Endothelial cell of umbilical vein (primary cell): ENCODE results near the gene AGBL4. TPM values are rescaled to one million over a fixed set of nuclear protein-coding genes. Genes with fewer than 3 reads are reported as not detected.

ENCODE experiments used
- BruUV-seq: library from RNA; stranded (reverse); fragments of 400-500 nt; replicated peaks from 2 replicates; lab custom pipeline; 2021; lab: Mats Ljungman, UMichigan
- CTCF ChIA-PET: fragments of 300-600, 350-600 bp; sonication (Branson Sonifier 250); formaldehyde crosslinking; loops from one replicate; lab custom pipeline; 2021; ENCODE audit warnings: antibody characterized with exemption, inconsistent platforms; lab: Charles Lee
- POLR2A ChIA-PET: fragments of 300-600, 350-600 bp; sonication (Branson Sonifier 250); formaldehyde crosslinking; loops from one replicate; lab custom pipeline; 2021; ENCODE audit warnings: antibody characterized with exemption, inconsistent platforms; lab: Charles Lee
- DNase-seq: peaks from one replicate; pipeline ENCODE4 v3.0.0-alpha.2; 2011; ENCODE audit warnings: low read depth, low spot score
- FAIRE-seq: peaks from 2 replicates; lab custom pipeline; 2011; peaks lifted over from hg19 to GRCh38; lab: Jason Lieb, UNC
- H2AFZ ChIP-seq: 2 replicates; pipeline ENCODE4 v1.6.0; 2012; ENCODE audit warnings: low read depth, low read length, control low read depth, inconsistent platforms
- H3K27ac ChIP-seq: 2 replicates; pipeline ENCODE4 v1.5.1; 2011; ENCODE audit warnings: low read depth, mild to moderate bottlenecking, control low read depth, low read length, moderate library complexity; ENCODE audit not compliant: insufficient read depth
- H3K27me3 ChIP-seq, 2 experiments: 2 replicates each; pipeline versions ENCODE4 v1.6.0 to v1.6.1; 2011; ENCODE audit warnings: low read length in 2 of 2, mixed read lengths in 1 of 2; ENCODE audit not compliant: control insufficient read depth in 2 of 2, insufficient read depth in 2 of 2
- H3K36me3 ChIP-seq, 2 experiments: 2 replicates in 1 of 2; 3 replicates in 1 of 2; pipeline ENCODE4 v1.5.1; 2011; ENCODE audit warnings: low read length in 2 of 2, mild to moderate bottlenecking in 1 of 2, moderate library complexity in 1 of 2; ENCODE audit not compliant: control insufficient read depth in 2 of 2, insufficient read depth in 2 of 2; ENCODE audit errors: extremely low read depth in 1 of 2
- H3K4me1 ChIP-seq: 3 replicates; pipeline ENCODE4 v1.5.1; 2011; ENCODE audit warnings: mild to moderate bottlenecking, low read length; ENCODE audit not compliant: control insufficient read depth, insufficient read depth; ENCODE audit errors: extremely low read depth
- H3K4me2 ChIP-seq: 2 replicates; pipeline ENCODE4 v1.6.1; 2011; ENCODE audit warnings: low read length, control low read depth, mixed read lengths; ENCODE audit not compliant: insufficient read depth
- H3K4me3 ChIP-seq, 3 experiments: fragments of 200-600 bp in 1 of 3; sonication (generic), shearing (Covaris generic) in 1 of 3; replicated peaks in 1 of 3; 2 replicates each; pipeline ENCODE4 v1.5.1; 2011 to 2016; ENCODE audit warnings: control low read depth in 3 of 3, low read length in 3 of 3, mild to moderate bottlenecking in 2 of 3, inconsistent platforms in 1 of 3, low read depth in 1 of 3, moderate library complexity in 1 of 3; ENCODE audit not compliant: insufficient read depth in 1 of 3
- H3K79me2 ChIP-seq: 2 replicates; pipeline ENCODE4 v1.6.0; 2012; ENCODE audit warnings: low read length, inconsistent platforms; ENCODE audit not compliant: control insufficient read depth, insufficient read depth
- H3K9ac ChIP-seq: replicated peaks from 2 replicates; pipeline ENCODE3; 2011; ENCODE audit warnings: low read length, control low read depth; ENCODE audit not compliant: insufficient read depth; ENCODE audit errors: extremely low read depth
- H3K9me1 ChIP-seq: replicated peaks from 3 replicates; pipeline ENCODE4 v1.6.0; 2011; ENCODE audit warnings: mild to moderate bottlenecking, low read length; ENCODE audit not compliant: control insufficient read depth, insufficient read depth; ENCODE audit errors: extremely low read depth
- H3K9me3 ChIP-seq: replicated peaks from 2 replicates; pipeline ENCODE4 v1.5.1; 2012; ENCODE audit warnings: low read length, inconsistent platforms; ENCODE audit not compliant: control insufficient read depth, insufficient read depth
- H4K20me1 ChIP-seq: replicated peaks from 2 replicates; pipeline ENCODE3; 2011; ENCODE audit warnings: mild to moderate bottlenecking, low read length; ENCODE audit not compliant: control insufficient read depth, insufficient read depth; ENCODE audit errors: extremely low read depth
- CTCF ChIP-seq, 2 donors: IDR thresholded peaks; 1 replicate in 1 of 2; 2 replicates in 1 of 2; pipeline ENCODE4 v1.5.1; 2011; ENCODE audit warnings: low read length in 2 of 2, mild to moderate bottlenecking in 2 of 2, moderate library complexity in 2 of 2, control low read depth in 1 of 2, inconsistent platforms in 1 of 2, low read depth in 1 of 2; ENCODE audit not compliant: insufficient read depth in 1 of 2; ENCODE audit errors: extremely low read depth in 1 of 2
- EZH2 ChIP-seq: IDR thresholded peaks from 2 replicates; pipeline ENCODE4 v1.6.1; 2012; ENCODE audit warnings: borderline replicate concordance, low read depth, mild to moderate bottlenecking, moderate library complexity, low read length, inconsistent platforms; ENCODE audit not compliant: severe bottlenecking
- FOS ChIP-seq: IDR thresholded peaks from 2 replicates; pipeline ENCODE4 v1.6.1; 2011; ENCODE audit warnings: mild to moderate bottlenecking, low read length, moderate library complexity, borderline replicate concordance; ENCODE audit not compliant: insufficient read depth
- GATA2 ChIP-seq: IDR thresholded peaks from 2 replicates; pipeline ENCODE4 v1.7.0; 2011; ENCODE audit warnings: low read depth, mild to moderate bottlenecking, moderate library complexity, mixed read lengths, low read length; ENCODE audit not compliant: insufficient read length, insufficient read depth
- JUN ChIP-seq: IDR thresholded peaks from 2 replicates; pipeline ENCODE4 v1.6.1; 2011; ENCODE audit warnings: borderline replicate concordance, low read depth; ENCODE audit not compliant: insufficient read length, insufficient read depth
- MAX ChIP-seq: IDR thresholded peaks from 2 replicates; pipeline ENCODE4 v1.6.1; 2011; ENCODE audit not compliant: insufficient read depth, insufficient read length
- MYC ChIP-seq: IDR thresholded peaks from one replicate; pipeline ENCODE4 v1.6.1; 2011; ENCODE audit warnings: mild to moderate bottlenecking, low read depth, low read length
- POLR2A ChIP-seq: IDR thresholded peaks from 2 replicates; pipeline ENCODE4 v1.6.1; 2012; ENCODE audit warnings: low read depth, mild to moderate bottlenecking, control low read depth, low read length
- POLR2AphosphoS5 ChIP-seq: IDR thresholded peaks from 2 replicates; pipeline ENCODE4 v1.6.1; 2012; ENCODE audit warnings: low read depth, mild to moderate bottlenecking, control low read depth, low read length, moderate library complexity; ENCODE audit not compliant: insufficient read depth
- dilution Hi-C: fragments of 300-500 bp; cut with MboI; formaldehyde crosslinking; loops from one replicate; pipeline ENCODE4 v1.15.0; 2019; ENCODE audit warnings: low sequenced_read_pairs; ENCODE audit not compliant: extremely low pct_ligation_motif_present
- intact Hi-C: fragments of 100-400 bp; cut with micrococcal nuclease; formaldehyde crosslinking; loops from one replicate; pipeline ENCODE4 v1.10.0; 2022
- polyA plus RNA-seq, 4 experiments: library from polyadenylated mRNA; depleted of rRNA in 3 of 4; stranded (reverse) in 3 of 4; unstranded in 1 of 4; fragments of >200 nt; gene quantifications; 2 replicates each; pipeline versions ENCODE4 v1.2.1 to v1.2.3, GENCODE V29; 2011 to 2012; ENCODE audit warnings: missing spikeins in 1 of 4
- total RNA-seq: library from RNA; stranded (reverse); gene quantifications from 2 replicates; pipeline ENCODE4 v1.2.3, GENCODE V29; 2021

The AGBL4 gene
- total and polyA plus RNA-seq, 2 donors (not counting 3 experiments of a cell fraction or from before 2014, with no cell fraction given) = not detected

- TF ChIP-seq GATA2 (no peak), CTCF (IDR thresholded peaks at IDR 0.05; ENCODE audit: extremely low read depth in 1 of 2, insufficient read depth in 1 of 2, low read depth in 1 of 2, low read length in 2 of 2) (no peak), MYC (no peak), FOS (no peak), MAX (no peak), POLR2A (no peak), JUN (no peak), EZH2 (no peak), POLR2AphosphoS5 (no peak)
- no peak overlapping the region for H3K27ac ChIP-seq
- no peaks in the 10 kb centered on the region for H3K36me3 ChIP-seq
- POLR2A ChIA-PET = no interaction called here
- no peaks in the 10 kb centered on the region for H3K4me1 ChIP-seq
- dilution Hi-C loops = no loop called here
- no peaks in the 10 kb centered on the region for H3K9me3 ChIP-seq
- CTCF ChIA-PET = no interaction called here
- BruUV-seq = no TSS peak
- H3K79me2 ChIP-seq = no peaks in the 10 kb centered on the region
- no peaks in the 10 kb centered on the region for H3K9me1 ChIP-seq
- H3K4me2 ChIP-seq = no peak overlapping the region
- no peak overlapping the region for H2AFZ ChIP-seq
- no peak overlapping the region for H3K9ac ChIP-seq
- no peaks in the 10 kb centered on the region for H3K27me3 ChIP-seq
- no peak for FAIRE-seq
- intact Hi-C loops = no loop called here
- no peak overlapping the region for H3K4me3 ChIP-seq
- H4K20me1 ChIP-seq = no peaks in the 10 kb centered on the region
- no peak for DNase-seq
Observed at GRCh38 chr1:49606082-49606481, 417.7 kb downstream of the AGBL4 start.
